ENCODE measurements around the gene PTPRK.
"Not testable (repeated sequence)": the region's sequence is repeated elsewhere in the genome, so short reads cannot be mapped to it uniquely, and the experiment has no call there.

Gene PTPRK

GRCh38 chr6:127951172-127951917 is 569.1 kb downstream of the PTPRK start:
- no peak for DNase-seq

GRCh38 chr6:127950566-127951145 is 569.7 kb downstream of the PTPRK start:
- DNase-seq, result no peak

- DNase-seq, result no peak
Observed at GRCh38 chr6:127949251-127949650, 571.1 kb downstream of the PTPRK start.

GRCh38 chr6:127946388-127946787 is 574.0 kb downstream of the PTPRK start:
- DNase-seq, result no peak

GRCh38 chr6:127945434-127946097 is 574.8 kb downstream of the PTPRK start:
- no peak for DNase-seq

- no peak for DNase-seq
Observed at GRCh38 chr6:127941228-127941627, 579.2 kb downstream of the PTPRK start.

GRCh38 chr6:127939442-127940066 is 580.8 kb downstream of the PTPRK start:
- DNase-seq, result no peak

- DNase-seq, result no peak
Observed at GRCh38 chr6:127938701-127939100, 581.7 kb downstream of the PTPRK start.

GRCh38 chr6:127937747-127938146 is 582.7 kb downstream of the PTPRK start:
- no peak for DNase-seq

GRCh38 chr6:127937102-127937501 is 583.3 kb downstream of the PTPRK start:
- no peak for DNase-seq

GRCh38 chr6:127934956-127935355 is 585.4 kb downstream of the PTPRK start:
- no peak for DNase-seq

- DNase-seq, result no peak
Observed at GRCh38 chr6:127933852-127934840, 586.3 kb downstream of the PTPRK start.

GRCh38 chr6:127933137-127933536 is 587.3 kb downstream of the PTPRK start:
- DNase-seq, result no peak

- DNase-seq, result no peak
Observed at GRCh38 chr6:127932708-127933107, 587.7 kb downstream of the PTPRK start.

- not testable (repeated sequence) for DNase-seq
Observed at GRCh38 chr6:127926441-127926840, 594.0 kb downstream of the PTPRK start.

GRCh38 chr6:127924440-127924839 is 596.0 kb downstream of the PTPRK start:
- no peak for DNase-seq

- no peak for DNase-seq
Observed at GRCh38 chr6:127924031-127924430, 596.4 kb downstream of the PTPRK start.

GRCh38 chr6:127923135-127923534 is 597.3 kb downstream of the PTPRK start:
- no peak for DNase-seq

- no peak for DNase-seq
Observed at GRCh38 chr6:127921982-127922381, 598.4 kb downstream of the PTPRK start.

- DNase-seq, result no peak
Observed at GRCh38 chr6:127920804-127921203, 599.6 kb downstream of the PTPRK start.
